NB4 (cell line): ENCODE results near the gene SLFN5.

Experiments
- DNase-seq: peaks from one replicate; pipeline ENCODE4 v3.0.0; 2010; ENCODE audit warnings: low read depth
- H3K4me3 ChIP-seq: one replicate; pipeline ENCODE4 v1.5.1; 2011; ENCODE audit warnings: mild to moderate bottlenecking, low read depth, low read length, moderate library complexity
- MYC ChIP-seq: IDR thresholded peaks from 2 replicates; pipeline ENCODE4 v1.6.1; 2011; ENCODE audit warnings: low read depth, low read length
- POLR2A ChIP-seq: IDR thresholded peaks from 2 replicates; pipeline ENCODE4 v1.6.1; 2011; ENCODE audit warnings: mild to moderate bottlenecking; ENCODE audit not compliant: insufficient read length; ENCODE audit errors: extremely low read depth
- TF ChIP-seq, protein P1 (sequence below): IDR thresholded peaks from 2 replicates; pipeline ENCODE4 v1.6.1; 2011; ENCODE audit warnings: low read depth, low read length
- TF ChIP-seq, protein P2 (sequence below): IDR thresholded peaks from one replicate; pipeline ENCODE4 v1.5.1; 2012; ENCODE audit warnings: low read depth, low read length

SLFN5 gene

DNA sequence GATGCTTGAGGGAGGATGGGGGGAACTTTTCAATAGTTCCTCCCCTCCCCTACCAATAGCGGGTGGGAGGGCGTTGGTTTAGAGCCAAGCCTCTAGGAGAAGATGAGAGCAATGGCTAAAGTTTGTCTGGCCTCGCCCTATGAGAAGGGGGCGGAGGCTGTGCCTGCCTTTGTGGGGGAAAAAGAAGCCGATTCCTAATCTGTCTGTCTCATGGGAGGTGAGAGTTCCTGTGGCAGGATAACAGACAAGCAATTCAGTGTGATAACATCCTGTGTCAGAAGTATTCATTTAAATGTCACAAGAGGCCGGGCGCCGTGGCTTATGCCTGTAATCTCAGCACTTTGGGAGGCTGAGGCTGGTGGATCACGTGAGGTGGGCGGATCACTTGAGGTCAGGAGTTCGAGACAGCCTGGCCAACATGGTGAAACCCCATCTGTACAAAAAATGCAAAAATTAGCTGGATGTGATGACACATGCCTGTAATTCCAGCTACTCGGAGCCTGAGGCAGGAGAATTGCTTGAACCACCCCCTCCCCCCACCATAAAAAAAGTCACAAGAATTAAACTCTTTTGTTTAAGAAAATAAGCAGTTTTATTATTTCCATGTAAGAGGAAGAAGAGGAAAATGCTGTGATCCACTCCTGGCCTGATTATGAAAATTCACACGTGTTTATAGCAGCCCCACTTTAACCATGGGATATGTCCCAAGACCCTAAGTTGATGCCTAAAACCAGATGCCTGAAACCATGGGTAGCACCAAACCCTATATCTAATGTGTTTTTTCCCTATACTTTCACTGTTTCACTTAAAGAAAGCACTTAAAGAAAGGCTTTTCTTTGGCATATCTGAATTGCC is 1.7 kb downstream of the SLFN5 start:
- TF ChIP-seq, protein P1, sequence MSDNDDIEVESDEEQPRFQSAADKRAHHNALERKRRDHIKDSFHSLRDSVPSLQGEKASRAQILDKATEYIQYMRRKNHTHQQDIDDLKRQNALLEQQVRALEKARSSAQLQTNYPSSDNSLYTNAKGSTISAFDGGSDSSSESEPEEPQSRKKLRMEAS, result no peak
- TF ChIP-seq POLR2A, result no peak
- H3K4me3 ChIP-seq, result peak overlapping the region; percentile 66
- DNase-seq, result peak; percentile 89

DNA sequence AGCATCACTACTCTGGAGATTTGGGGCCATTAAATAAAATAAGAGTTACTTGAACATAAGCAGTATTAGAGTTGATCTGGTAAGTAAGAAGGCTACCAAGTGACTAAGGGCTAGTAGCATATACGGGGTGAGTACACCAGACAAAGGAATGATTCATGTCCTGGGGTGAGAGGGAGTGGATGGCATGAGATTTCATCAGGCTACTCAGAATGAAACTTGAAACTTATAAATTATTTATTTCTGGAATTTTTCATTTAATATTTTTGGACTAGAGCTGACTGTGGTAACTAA is 2.3 kb downstream of the SLFN5 start:
- peak; percentile 13 for DNase-seq
- TF ChIP-seq MYC, result no peak
- TF ChIP-seq POLR2A, result no peak
- TF ChIP-seq, protein P1, result no peak
- TF ChIP-seq, protein P2, sequence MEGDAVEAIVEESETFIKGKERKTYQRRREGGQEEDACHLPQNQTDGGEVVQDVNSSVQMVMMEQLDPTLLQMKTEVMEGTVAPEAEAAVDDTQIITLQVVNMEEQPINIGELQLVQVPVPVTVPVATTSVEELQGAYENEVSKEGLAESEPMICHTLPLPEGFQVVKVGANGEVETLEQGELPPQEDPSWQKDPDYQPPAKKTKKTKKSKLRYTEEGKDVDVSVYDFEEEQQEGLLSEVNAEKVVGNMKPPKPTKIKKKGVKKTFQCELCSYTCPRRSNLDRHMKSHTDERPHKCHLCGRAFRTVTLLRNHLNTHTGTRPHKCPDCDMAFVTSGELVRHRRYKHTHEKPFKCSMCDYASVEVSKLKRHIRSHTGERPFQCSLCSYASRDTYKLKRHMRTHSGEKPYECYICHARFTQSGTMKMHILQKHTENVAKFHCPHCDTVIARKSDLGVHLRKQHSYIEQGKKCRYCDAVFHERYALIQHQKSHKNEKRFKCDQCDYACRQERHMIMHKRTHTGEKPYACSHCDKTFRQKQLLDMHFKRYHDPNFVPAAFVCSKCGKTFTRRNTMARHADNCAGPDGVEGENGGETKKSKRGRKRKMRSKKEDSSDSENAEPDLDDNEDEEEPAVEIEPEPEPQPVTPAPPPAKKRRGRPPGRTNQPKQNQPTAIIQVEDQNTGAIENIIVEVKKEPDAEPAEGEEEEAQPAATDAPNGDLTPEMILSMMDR, result no peak

DNA sequence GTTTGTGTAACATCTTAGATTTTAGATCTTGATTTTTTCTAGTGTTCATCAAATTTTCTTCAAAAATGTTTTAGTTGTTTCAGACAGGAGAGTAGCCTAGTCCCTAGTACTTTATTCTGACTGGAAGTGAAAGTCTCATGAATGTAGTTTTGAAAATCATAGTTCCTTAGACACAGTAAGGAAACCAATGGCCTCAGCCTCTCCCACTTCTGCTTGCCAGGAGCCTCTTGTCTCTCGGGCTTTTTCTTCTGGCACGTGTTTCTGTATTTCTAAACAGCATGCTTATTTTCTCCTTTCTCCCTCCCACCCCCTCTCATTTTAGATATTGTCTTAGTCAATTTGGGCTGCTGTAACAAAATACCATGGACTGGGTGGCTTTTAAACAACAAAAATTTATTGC is 9.8 kb downstream of the SLFN5 start:
- TF ChIP-seq POLR2A, result no peak
- H3K4me3 ChIP-seq, result no peak overlapping the region
- no peak for DNase-seq

More for the DNA sequence above, 2.3 kb downstream of the SLFN5 start:
- no peak overlapping the region for H3K4me3 ChIP-seq

DNA sequence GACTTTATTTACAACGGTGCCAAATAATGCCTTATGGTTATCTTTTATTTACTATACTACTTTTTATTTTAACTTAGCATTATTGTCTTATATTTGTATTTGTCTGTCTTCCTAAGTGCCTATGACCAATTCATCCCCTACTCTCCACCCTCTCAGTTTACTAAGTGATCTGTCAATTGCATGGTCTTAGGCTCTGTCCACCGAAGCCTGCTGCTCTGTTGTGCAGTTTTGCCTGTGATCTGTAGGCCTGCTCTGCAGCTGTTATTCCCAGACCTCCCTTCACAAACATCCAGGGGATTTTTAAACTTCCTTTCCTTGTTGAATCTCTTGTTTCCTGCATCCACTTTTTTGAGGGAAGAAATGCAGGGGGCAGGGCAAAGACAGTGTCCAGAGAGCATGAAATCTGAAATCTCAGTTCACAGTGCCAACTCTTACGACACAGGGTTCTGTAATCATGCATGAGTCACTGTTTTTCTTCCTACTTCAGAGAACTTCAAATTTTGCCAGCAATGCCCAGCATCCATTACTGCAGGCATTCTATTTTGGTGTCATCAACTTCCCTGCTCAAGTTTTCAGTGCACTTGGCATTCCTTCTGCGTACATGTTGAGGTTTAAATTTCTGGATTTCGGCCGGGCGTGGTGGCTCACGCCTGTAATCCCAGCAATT is 11.4 kb downstream of the SLFN5 start:
- no peak overlapping the region for H3K4me3 ChIP-seq
- no peak for TF ChIP-seq POLR2A
- no peak for TF ChIP-seq MYC
- TF ChIP-seq, protein P2, result no peak
- TF ChIP-seq, protein P1, result no peak
- DNase-seq, result peak; percentile 63

DNA sequence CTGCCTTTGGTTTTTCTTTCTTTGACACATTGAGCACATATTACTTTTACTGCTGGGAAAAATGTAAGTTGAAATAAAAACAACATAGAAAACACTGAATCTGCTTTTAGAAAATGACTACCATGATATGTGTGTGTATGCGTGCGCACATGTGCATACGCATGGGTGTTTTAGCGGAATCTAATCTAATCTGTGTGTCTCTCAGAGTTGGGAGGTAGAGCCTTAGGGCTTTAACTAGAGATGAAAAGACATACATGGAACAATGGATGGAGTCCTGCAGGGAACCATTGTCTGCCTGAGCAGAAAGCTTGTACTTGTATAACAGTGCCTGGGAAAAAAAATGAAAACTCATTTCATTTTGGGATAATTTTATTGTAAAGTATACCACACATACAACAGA is 12.4 kb downstream of the SLFN5 start:
- no peak for DNase-seq
- no peak overlapping the region for H3K4me3 ChIP-seq
- TF ChIP-seq MYC, result no peak
- TF ChIP-seq, protein P2, result no peak
- TF ChIP-seq POLR2A, result no peak
- TF ChIP-seq, protein P1, result no peak

DNA sequence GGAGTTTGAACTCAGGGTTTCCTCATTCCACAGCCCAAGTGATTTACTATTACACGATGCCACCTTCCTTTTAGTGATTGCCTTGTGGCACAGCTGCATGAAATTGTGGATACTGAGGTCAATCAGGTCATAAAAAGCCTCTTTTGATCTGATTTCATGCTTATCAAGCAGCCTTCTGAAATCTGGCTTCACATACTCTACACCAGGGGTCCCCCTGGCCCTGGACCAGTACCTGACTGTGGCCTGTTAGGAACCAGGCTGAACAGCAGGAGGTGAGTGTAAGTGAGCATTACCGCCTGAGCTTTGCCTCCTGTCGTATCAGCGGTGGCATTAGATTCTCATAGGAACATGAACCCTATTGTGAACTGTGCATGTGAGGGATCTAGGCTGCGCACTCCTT is 13.8 kb downstream of the SLFN5 start:
- no peak overlapping the region for H3K4me3 ChIP-seq
- TF ChIP-seq POLR2A, result no peak
- TF ChIP-seq, protein P1, result no peak
- TF ChIP-seq, protein P2, result no peak
- TF ChIP-seq MYC, result no peak
- DNase-seq, result no peak
